Ishikawa (cell line): ENCODE data around the gene PIGM.

Experiments
- EGR1 ChIP-seq: IDR thresholded peaks from 2 replicates; pipeline ENCODE4 v1.6.1; 2012
- EP300 ChIP-seq: IDR thresholded peaks from 2 replicates; pipeline ENCODE4 v1.6.1; 2012; ENCODE audit warnings: borderline replicate concordance
- FOXM1 ChIP-seq: IDR thresholded peaks from 2 replicates; pipeline ENCODE4 v1.6.1; 2012; ENCODE audit warnings: low read depth, borderline replicate concordance
- MAX ChIP-seq: IDR thresholded peaks from 2 replicates; pipeline ENCODE4 v1.6.1; 2012
- NFIC ChIP-seq: IDR thresholded peaks from 2 replicates; pipeline ENCODE4 v1.6.1; 2012
- TAF1 ChIP-seq: IDR thresholded peaks from 2 replicates; pipeline ENCODE4 v1.6.1; 2012; ENCODE audit warnings: low read depth, mild to moderate bottlenecking
- YY1 ChIP-seq: IDR thresholded peaks from 2 replicates; pipeline ENCODE4 v1.6.1; 2012; ENCODE audit warnings: low read depth
- TF ChIP-seq, protein P1 (sequence below): IDR thresholded peaks from 2 replicates; pipeline ENCODE4 v1.6.1; 2012
- TF ChIP-seq, protein P2 (sequence below): IDR thresholded peaks from 2 replicates; pipeline ENCODE4 v1.6.1; 2012; ENCODE audit warnings: low read depth, mild to moderate bottlenecking

GRCh38 chr1:159981351-159982055, 50.3 kb downstream of the PIGM start:
- no peak for TF ChIP-seq MAX
- TF ChIP-seq TAF1: no peak
- TF ChIP-seq, protein P1, sequence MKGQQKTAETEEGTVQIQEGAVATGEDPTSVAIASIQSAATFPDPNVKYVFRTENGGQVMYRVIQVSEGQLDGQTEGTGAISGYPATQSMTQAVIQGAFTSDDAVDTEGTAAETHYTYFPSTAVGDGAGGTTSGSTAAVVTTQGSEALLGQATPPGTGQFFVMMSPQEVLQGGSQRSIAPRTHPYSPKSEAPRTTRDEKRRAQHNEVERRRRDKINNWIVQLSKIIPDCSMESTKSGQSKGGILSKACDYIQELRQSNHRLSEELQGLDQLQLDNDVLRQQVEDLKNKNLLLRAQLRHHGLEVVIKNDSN: no peak
- no peak for TF ChIP-seq EP300
- TF ChIP-seq, protein P2, sequence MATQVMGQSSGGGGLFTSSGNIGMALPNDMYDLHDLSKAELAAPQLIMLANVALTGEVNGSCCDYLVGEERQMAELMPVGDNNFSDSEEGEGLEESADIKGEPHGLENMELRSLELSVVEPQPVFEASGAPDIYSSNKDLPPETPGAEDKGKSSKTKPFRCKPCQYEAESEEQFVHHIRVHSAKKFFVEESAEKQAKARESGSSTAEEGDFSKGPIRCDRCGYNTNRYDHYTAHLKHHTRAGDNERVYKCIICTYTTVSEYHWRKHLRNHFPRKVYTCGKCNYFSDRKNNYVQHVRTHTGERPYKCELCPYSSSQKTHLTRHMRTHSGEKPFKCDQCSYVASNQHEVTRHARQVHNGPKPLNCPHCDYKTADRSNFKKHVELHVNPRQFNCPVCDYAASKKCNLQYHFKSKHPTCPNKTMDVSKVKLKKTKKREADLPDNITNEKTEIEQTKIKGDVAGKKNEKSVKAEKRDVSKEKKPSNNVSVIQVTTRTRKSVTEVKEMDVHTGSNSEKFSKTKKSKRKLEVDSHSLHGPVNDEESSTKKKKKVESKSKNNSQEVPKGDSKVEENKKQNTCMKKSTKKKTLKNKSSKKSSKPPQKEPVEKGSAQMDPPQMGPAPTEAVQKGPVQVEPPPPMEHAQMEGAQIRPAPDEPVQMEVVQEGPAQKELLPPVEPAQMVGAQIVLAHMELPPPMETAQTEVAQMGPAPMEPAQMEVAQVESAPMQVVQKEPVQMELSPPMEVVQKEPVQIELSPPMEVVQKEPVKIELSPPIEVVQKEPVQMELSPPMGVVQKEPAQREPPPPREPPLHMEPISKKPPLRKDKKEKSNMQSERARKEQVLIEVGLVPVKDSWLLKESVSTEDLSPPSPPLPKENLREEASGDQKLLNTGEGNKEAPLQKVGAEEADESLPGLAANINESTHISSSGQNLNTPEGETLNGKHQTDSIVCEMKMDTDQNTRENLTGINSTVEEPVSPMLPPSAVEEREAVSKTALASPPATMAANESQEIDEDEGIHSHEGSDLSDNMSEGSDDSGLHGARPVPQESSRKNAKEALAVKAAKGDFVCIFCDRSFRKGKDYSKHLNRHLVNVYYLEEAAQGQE: no peak
- no peak for TF ChIP-seq EGR1
- no peak for TF ChIP-seq NFIC
- TF ChIP-seq YY1: no peak
- no peak for TF ChIP-seq FOXM1
